Aorta (tissue), 5 donors: ENCODE data around the gene ADAM23. TPM values are rescaled to one million over a fixed set of nuclear protein-coding genes. Genes with fewer than 3 reads are reported as not detected.

Experiments
- ATAC-seq: fragments of 200-7000 bp; cut with Tn5 transposase; one replicate; pipeline ENCODE4 v1.9.1; 2022; ENCODE audit warnings: moderate library complexity; ENCODE audit not compliant: low FRiP score
- DNase-seq, 2 donors: peaks; one replicate each; pipeline ENCODE4 v3.0.0-alpha.2; 2020
- H3K27ac ChIP-seq, 2 donors: one replicate each; pipeline ENCODE4 v1.5.1; 2013; ENCODE audit warnings: low read length in 2 of 2, mild to moderate bottlenecking in 2 of 2, moderate library complexity in 2 of 2, control low read depth in 1 of 2, inconsistent platforms in 1 of 2, low read depth in 1 of 2
- H3K27me3 ChIP-seq, 2 donors: one replicate each; pipeline ENCODE4 v1.6.1; 2013; ENCODE audit warnings: control low read depth in 1 of 2, low read length in 1 of 2, mild to moderate bottlenecking in 1 of 2, moderate library complexity in 1 of 2; ENCODE audit not compliant: insufficient read depth in 2 of 2, control insufficient read depth in 1 of 2
- H3K36me3 ChIP-seq, 2 donors: one replicate each; pipeline ENCODE4 v1.6.1; 2013; ENCODE audit warnings: control low read depth in 1 of 2, low read length in 1 of 2, mild to moderate bottlenecking in 1 of 2; ENCODE audit not compliant: insufficient read depth in 2 of 2, control insufficient read depth in 1 of 2
- H3K4me1 ChIP-seq, 2 donors: one replicate each; pipeline ENCODE4 v1.6.1; 2013; ENCODE audit warnings: low read length in 2 of 2, control low read depth in 1 of 2, mild to moderate bottlenecking in 1 of 2, moderate library complexity in 1 of 2; ENCODE audit not compliant: insufficient read depth in 2 of 2, control insufficient read depth in 1 of 2
- H3K4me3 ChIP-seq, 2 donors: one replicate each; pipeline ENCODE4 v1.5.1; 2013; ENCODE audit warnings: low read length in 2 of 2, control low read depth in 1 of 2, mild to moderate bottlenecking in 1 of 2
- H3K9me3 ChIP-seq: one replicate; pipeline ENCODE4 v1.6.1; 2013; ENCODE audit warnings: mild to moderate bottlenecking, low read length; ENCODE audit not compliant: control insufficient read depth
- WGBS, 2 donors: extraction: QIAGEN DNeasy Blood & Tissue Kit; methylation state at CpG; one replicate each; pipeline ENCODE4 v1.1.7; 2013; 5-methylcytosine and 5-hydroxymethylcytosine counted together
- intact Hi-C, 2 donors: fragments of 100-400 bp; cut with DNase I; formaldehyde crosslinking; loops; one replicate each; pipeline versions ENCODE4 v1.14.2 to v1.15.0; 2022
- polyA plus RNA-seq, 2 donors: library from polyadenylated mRNA; stranded (reverse); fragments of 200-250 nt; gene quantifications; one replicate each; pipeline ENCODE4 v1.2.3, GENCODE V29; 2013
- total RNA-seq, 2 donors: library from RNA; stranded (reverse); fragmentation: NEBNext Ultra II Directional; extraction: Animal tissue kit (Norgen Biotek cat#: 25700); gene quantifications; one replicate each; pipeline ENCODE4 v1.2.1, GENCODE V29; 2021
- donor health status: healthy with polysubstance abuse.
- donor health status: Bipolar disorder and iron deficiency.
- donor health status: DM: no; HTN: no; CAD: no.
- donor health status: DM: no; HTN: no; CAD: no.
- donor health status: DM: yes; HTN: yes; CAD: no.

ADAM23 gene
- total and polyA plus RNA-seq, 4 donors = 1.0 to 11.1 (median 2.8) TPM

GRCh38 chr2:206573793-206574192 lies 130.5 kb downstream of the ADAM23 start:
- 87% methylated on average over 6 of the region's 6 CpGs for WGBS, 2 donors
- H3K4me1 ChIP-seq = no peaks in the 10 kb centered on the region
- ATAC-seq (no peak), DNase-seq (no peak)
- intact Hi-C loops = no loop called here
- H3K27ac ChIP-seq = no peak overlapping the region
- no peaks in the 10 kb centered on the region for H3K36me3 ChIP-seq
- no peaks in the 10 kb centered on the region for H3K9me3 ChIP-seq
- no peak overlapping the region for H3K4me3 ChIP-seq
- H3K27me3 ChIP-seq = no peaks in the 10 kb centered on the region

- Histone ChIP-seq H3K4me3 (no peak overlapping the region), H3K4me1 (no peaks in the 10 kb centered on the region), H3K9me3 (no peaks in the 10 kb centered on the region), H3K36me3 (no peaks in the 10 kb centered on the region), H3K27ac (no peak overlapping the region), H3K27me3 (no peaks in the 10 kb centered on the region)
- WGBS, 2 donors = 37 to 40% methylated on average over 11 of the region's 11 CpGs
- DNase-seq (no peak), ATAC-seq (no peak)
- intact Hi-C loops = no loop called here
Observed at GRCh38 chr2:206584323-206585116, 141.2 kb downstream of the ADAM23 start.

GRCh38 chr2:206585335-206585734 lies 142.0 kb downstream of the ADAM23 start:
- H3K27me3 ChIP-seq = no peaks in the 10 kb centered on the region
- no peaks in the 10 kb centered on the region for H3K4me1 ChIP-seq
- ATAC-seq (no peak), DNase-seq (no peak)
- WGBS, 2 donors = 50 to 57% methylated on average over 2 of the region's 2 CpGs
- H3K4me3 ChIP-seq = no peak overlapping the region
- no peaks in the 10 kb centered on the region for H3K9me3 ChIP-seq
- intact Hi-C loops = no loop called here
- H3K27ac ChIP-seq = no peak overlapping the region
- no peaks in the 10 kb centered on the region for H3K36me3 ChIP-seq

GRCh38 chr2:206586609-206587008 lies 143.3 kb downstream of the ADAM23 start:
- no peak for DNase-seq
- no peaks in the 10 kb centered on the region for H3K9me3 ChIP-seq
- intact Hi-C loops = no loop called here
- no peaks in the 10 kb centered on the region for H3K36me3 ChIP-seq
- WGBS, 2 donors = 66 to 79% methylated on average over 1 of the region's 1 CpG
- H3K4me3 ChIP-seq = no peak overlapping the region
- no peak overlapping the region for H3K27ac ChIP-seq
- H3K27me3 ChIP-seq = no peaks in the 10 kb centered on the region
- no peak for ATAC-seq
- H3K4me1 ChIP-seq = no peaks in the 10 kb centered on the region

GRCh38 chr2:206597717-206598218 lies 154.4 kb downstream of the ADAM23 start:
- Histone ChIP-seq H3K27me3 (no peaks in the 10 kb centered on the region), H3K27ac (no peak overlapping the region), H3K4me1 (no peaks in the 10 kb centered on the region), H3K36me3 (no peaks in the 10 kb centered on the region), H3K4me3 (no peak overlapping the region), H3K9me3 (no peaks in the 10 kb centered on the region)
- no peak for DNase-seq
- intact Hi-C loops = no loop called here
- 90 to 91% methylated on average over 3 of the region's 3 CpGs for WGBS, 2 donors
- no peak for ATAC-seq

GRCh38 chr2:206603243-206603642 lies 159.9 kb downstream of the ADAM23 start:
- DNase-seq (no peak), ATAC-seq (no peak)
- Histone ChIP-seq H3K27ac (no peak overlapping the region), H3K36me3 (no peaks in the 10 kb centered on the region), H3K27me3 (no peaks in the 10 kb centered on the region), H3K4me3 (no peak overlapping the region), H3K4me1 (no peaks in the 10 kb centered on the region), H3K9me3 (no peaks in the 10 kb centered on the region)
- intact Hi-C loops = no loop called here
- 82 to 86% methylated on average over 3 of the region's 3 CpGs for WGBS, 2 donors

GRCh38 chr2:206610451-206610850 lies 167.1 kb downstream of the ADAM23 start:
- H3K4me3 ChIP-seq = no peak overlapping the region
- no peaks in the 10 kb centered on the region for H3K9me3 ChIP-seq
- ATAC-seq = no peak
- 69 to 70% methylated on average over 1 of the region's 1 CpG for WGBS, 2 donors
- no peaks in the 10 kb centered on the region for H3K4me1 ChIP-seq
- H3K36me3 ChIP-seq = no peaks in the 10 kb centered on the region
- no peak for DNase-seq
- intact Hi-C loops = no loop called here
- H3K27ac ChIP-seq = no peak overlapping the region
- no peaks in the 10 kb centered on the region for H3K27me3 ChIP-seq

- intact Hi-C loops = no loop called here
- ATAC-seq = no peak
- H3K27me3 ChIP-seq = no peaks in the 10 kb centered on the region
- no peak overlapping the region for H3K4me3 ChIP-seq
- H3K27ac ChIP-seq = no peak overlapping the region
- no peaks in the 10 kb centered on the region for H3K36me3 ChIP-seq
- H3K4me1 ChIP-seq = no peaks in the 10 kb centered on the region
- WGBS, 2 donors = 79 to 83% methylated on average over 6 of the region's 6 CpGs
- H3K9me3 ChIP-seq = no peaks in the 10 kb centered on the region
- DNase-seq = no peak
Observed at GRCh38 chr2:206611191-206611590, 167.9 kb downstream of the ADAM23 start.

- H3K36me3 ChIP-seq = no peaks in the 10 kb centered on the region
- DNase-seq (no peak), ATAC-seq (no peak)
- H3K4me3 ChIP-seq = no peak overlapping the region
- no peaks in the 10 kb centered on the region for H3K4me1 ChIP-seq
- no peaks in the 10 kb centered on the region for H3K9me3 ChIP-seq
- WGBS, 2 donors = 51 to 56% methylated on average over 3 of the region's 3 CpGs
- no peaks in the 10 kb centered on the region for H3K27me3 ChIP-seq
- intact Hi-C loops = no loop called here
- no peak overlapping the region for H3K27ac ChIP-seq
Observed at GRCh38 chr2:206611736-206612135, 168.4 kb downstream of the ADAM23 start.
